Measurements from ENCODE around the gene GJD2. TPM values are rescaled to one million over a fixed set of nuclear protein-coding genes. Genes with fewer than 3 reads are reported as not detected.

Gene GJD2
- total and polyA plus RNA-seq, 7 donors = not detected

DNA sequence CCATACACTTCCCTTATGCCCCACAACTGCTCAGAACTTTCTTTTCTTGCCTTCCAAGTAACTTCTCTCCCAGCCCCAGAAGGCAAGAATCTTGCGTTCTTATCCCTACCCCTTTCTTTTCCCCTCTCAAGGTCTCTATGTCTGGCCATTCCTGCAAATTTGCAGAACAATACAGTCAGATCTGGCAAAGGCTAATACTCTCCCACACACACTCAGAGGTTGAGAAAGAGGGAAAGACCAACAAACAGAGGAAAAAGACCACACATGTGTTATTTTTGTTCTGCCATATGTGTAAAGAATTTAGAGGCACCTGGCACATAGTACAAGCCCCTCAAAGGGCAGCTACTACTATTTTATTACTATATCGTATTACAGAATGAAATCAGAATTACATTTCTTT is 25.7 kb downstream of the GJD2 start:
- WGBS, 3 donors = 50 to 66% (median 53%) methylated on average over 2 of the region's 2 CpGs
- TF ChIP-seq, protein P1, sequence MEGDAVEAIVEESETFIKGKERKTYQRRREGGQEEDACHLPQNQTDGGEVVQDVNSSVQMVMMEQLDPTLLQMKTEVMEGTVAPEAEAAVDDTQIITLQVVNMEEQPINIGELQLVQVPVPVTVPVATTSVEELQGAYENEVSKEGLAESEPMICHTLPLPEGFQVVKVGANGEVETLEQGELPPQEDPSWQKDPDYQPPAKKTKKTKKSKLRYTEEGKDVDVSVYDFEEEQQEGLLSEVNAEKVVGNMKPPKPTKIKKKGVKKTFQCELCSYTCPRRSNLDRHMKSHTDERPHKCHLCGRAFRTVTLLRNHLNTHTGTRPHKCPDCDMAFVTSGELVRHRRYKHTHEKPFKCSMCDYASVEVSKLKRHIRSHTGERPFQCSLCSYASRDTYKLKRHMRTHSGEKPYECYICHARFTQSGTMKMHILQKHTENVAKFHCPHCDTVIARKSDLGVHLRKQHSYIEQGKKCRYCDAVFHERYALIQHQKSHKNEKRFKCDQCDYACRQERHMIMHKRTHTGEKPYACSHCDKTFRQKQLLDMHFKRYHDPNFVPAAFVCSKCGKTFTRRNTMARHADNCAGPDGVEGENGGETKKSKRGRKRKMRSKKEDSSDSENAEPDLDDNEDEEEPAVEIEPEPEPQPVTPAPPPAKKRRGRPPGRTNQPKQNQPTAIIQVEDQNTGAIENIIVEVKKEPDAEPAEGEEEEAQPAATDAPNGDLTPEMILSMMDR (IDR thresholded peaks at IDR 0.05) = no peak
- intact Hi-C loops (cut with DNase I) = no loop called here
- DNase-seq = no peak
- Histone ChIP-seq H3K4me3 (no peak overlapping the region), H3K27me3 (ENCODE audit: insufficient read depth in 3 of 3, low read length in 2 of 3) (no peaks in the 10 kb centered on the region), H3K36me3 (ENCODE audit: insufficient read depth in 1 of 2, low read depth in 1 of 2) (no peaks in the 10 kb centered on the region), H3K27ac (no peak overlapping the region), H3K9me3 (no peaks in the 10 kb centered on the region), H3K4me1 (peaks cover 17% of the 10 kb centered on the region)
- ATAC-seq = no peak

DNA sequence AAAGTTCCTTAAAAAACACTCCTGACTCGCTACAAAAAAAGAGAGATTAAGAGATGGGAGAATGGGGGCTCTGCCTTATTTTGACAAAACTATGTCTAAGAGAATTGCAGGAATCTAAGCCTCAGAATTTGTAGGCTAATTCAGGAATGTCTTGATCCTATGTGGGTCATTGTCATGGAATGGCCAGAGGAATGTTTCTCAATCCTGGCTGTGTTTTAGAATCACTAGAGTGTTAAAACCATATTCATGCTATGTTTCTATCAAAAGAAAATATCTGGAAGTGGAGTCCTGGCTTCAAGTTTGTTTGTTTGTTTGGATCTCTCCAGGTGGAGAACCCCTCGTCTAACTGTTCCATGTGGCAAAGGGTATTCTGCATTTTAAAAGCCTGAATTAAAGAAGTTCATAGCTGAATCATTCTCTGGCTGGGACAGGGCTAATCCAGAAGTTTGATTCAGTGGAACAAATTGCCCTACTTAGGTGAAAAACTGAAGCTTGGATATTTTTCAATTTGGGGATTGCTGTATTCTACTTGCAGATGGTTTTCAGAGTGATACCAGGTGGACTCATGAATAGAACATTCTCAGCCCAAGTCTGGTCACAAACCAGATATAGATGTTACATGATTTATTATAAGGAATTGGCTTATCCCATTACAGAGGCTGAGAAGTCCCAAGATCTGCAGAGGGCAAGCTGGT is 28.2 kb downstream of the GJD2 start:
- Histone ChIP-seq H3K36me3 (ENCODE audit: insufficient read depth in 1 of 2, low read depth in 1 of 2) (no peaks in the 10 kb centered on the region), H3K27me3 (ENCODE audit: insufficient read depth in 3 of 3, low read length in 2 of 3) (no peaks in the 10 kb centered on the region), H3K27ac (no peak overlapping the region), H3K4me3 (no peak overlapping the region), H3K4me1 (peaks cover 36% of the 10 kb centered on the region), H3K9me3 (no peaks in the 10 kb centered on the region)
- DNase-seq = no peak
- intact Hi-C loops (cut with DNase I) = no loop called here
- 76 to 81% (median 80%) methylated on average over 2 of the region's 2 CpGs for WGBS, 3 donors
- TF ChIP-seq, protein P1 (IDR thresholded peaks at IDR 0.05) = no peak
- ATAC-seq = no peak

DNA sequence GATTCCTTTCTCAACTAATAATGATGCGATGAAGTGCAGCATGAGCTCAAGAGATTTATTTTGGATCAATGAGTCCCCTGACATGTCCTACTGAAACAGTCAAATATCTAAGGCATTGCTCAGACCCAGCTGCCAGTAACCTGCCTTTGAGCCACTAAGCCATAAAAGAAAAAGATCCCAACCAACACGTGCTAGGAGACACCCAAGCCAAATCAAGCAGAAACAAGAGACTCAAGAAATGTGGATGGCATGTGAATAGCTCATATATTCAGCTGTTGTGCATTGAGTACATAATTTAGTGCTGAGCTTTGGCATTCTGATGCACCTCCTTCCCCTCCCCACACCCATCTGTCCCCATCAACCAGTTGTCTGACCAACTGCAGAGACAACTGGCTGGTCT is 29.2 kb downstream of the GJD2 start:
- Histone ChIP-seq H3K36me3 (ENCODE audit: insufficient read depth in 1 of 2, low read depth in 1 of 2) (no peaks in the 10 kb centered on the region), H3K27me3 (ENCODE audit: insufficient read depth in 3 of 3, low read length in 2 of 3) (no peaks in the 10 kb centered on the region), H3K4me3 (no peak overlapping the region), H3K9me3 (no peaks in the 10 kb centered on the region), H3K4me1 (peaks cover 44% of the 10 kb centered on the region), H3K27ac (peak overlapping the region; percentile 55)
- ATAC-seq = peak; percentile 84 to 91 (median 85)
- TF ChIP-seq, protein P1 (IDR thresholded peaks at IDR 0.05) = no peak
- DNase-seq = peak in 1 of 2 donors; percentile 25
- intact Hi-C loops (cut with DNase I) = no loop called here
- 18 to 27% (median 24%) methylated on average over 2 of the region's 2 CpGs for WGBS, 3 donors

DNA sequence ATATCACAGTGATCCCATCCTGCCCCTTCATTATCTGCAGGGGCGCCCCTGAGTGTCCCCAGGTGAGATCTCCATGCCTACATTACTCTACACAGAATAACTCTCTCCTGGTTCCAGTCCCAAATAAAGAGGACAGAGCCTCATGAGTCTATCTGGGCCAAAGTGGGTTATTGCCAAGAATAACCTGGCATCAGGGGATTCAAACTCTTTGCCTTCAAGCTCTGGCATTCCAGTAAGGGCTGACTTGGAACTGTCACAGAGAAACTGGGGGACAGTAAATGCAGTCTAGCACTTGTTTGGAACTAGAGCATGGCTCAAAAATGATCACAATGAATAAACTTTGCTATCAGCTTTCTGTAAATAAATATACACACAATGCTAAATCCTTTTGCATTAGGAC is 30.3 kb downstream of the GJD2 start:
- H3K4me3 ChIP-seq = no peak overlapping the region
- ATAC-seq (no peak), DNase-seq (no peak)
- peak overlapping the region; percentile 48 for H3K27ac ChIP-seq
- TF ChIP-seq, protein P1 (IDR thresholded peaks at IDR 0.05) = no peak
- no peaks in the 10 kb centered on the region for H3K9me3 ChIP-seq
- WGBS, 3 donors = 74 to 97% (median 83%) methylated on average over 1 of the region's 1 CpG
- H3K4me1 ChIP-seq = peaks cover 54% of the 10 kb centered on the region
- H3K27me3 ChIP-seq (ENCODE audit: insufficient read depth in 3 of 3, low read length in 2 of 3) = no peaks in the 10 kb centered on the region
- no peaks in the 10 kb centered on the region for H3K36me3 ChIP-seq (ENCODE audit: insufficient read depth in 1 of 2, low read depth in 1 of 2)
- intact Hi-C loops (cut with DNase I) = loop anchor here in 1 of 2 donors (5.0 kb wide), 1 partner anchor 73 kb away; the partner anchor contains the start of gene ACTC1
